Ishikawa (cell line): ENCODE results near the gene SPEF2.

Experiments used
- CEBPB ChIP-seq: IDR thresholded peaks from 2 replicates; pipeline ENCODE4 v1.6.1; 2012
- CREB1 ChIP-seq: IDR thresholded peaks from 2 replicates; pipeline ENCODE4 v1.6.1; 2012; ENCODE audit warnings: low read depth
- EGR1 ChIP-seq: IDR thresholded peaks from 2 replicates; pipeline ENCODE4 v1.6.1; 2012
- EP300 ChIP-seq: IDR thresholded peaks from 2 replicates; pipeline ENCODE4 v1.6.1; 2012; ENCODE audit warnings: borderline replicate concordance
- FOXM1 ChIP-seq: IDR thresholded peaks from 2 replicates; pipeline ENCODE4 v1.6.1; 2012; ENCODE audit warnings: low read depth, borderline replicate concordance
- NFIC ChIP-seq: IDR thresholded peaks from 2 replicates; pipeline ENCODE4 v1.6.1; 2012
- RAD21 ChIP-seq: IDR thresholded peaks from 2 replicates; pipeline ENCODE4 v1.6.1; 2012; ENCODE audit warnings: low read depth
- REST ChIP-seq: IDR thresholded peaks from 2 replicates; pipeline ENCODE4 v1.6.1; 2012; ENCODE audit warnings: low read depth, mild to moderate bottlenecking
- TAF1 ChIP-seq: IDR thresholded peaks from 2 replicates; pipeline ENCODE4 v1.6.1; 2012; ENCODE audit warnings: low read depth, mild to moderate bottlenecking
- TCF12 ChIP-seq: IDR thresholded peaks from 2 replicates; pipeline ENCODE4 v1.6.1; 2012; ENCODE audit warnings: low read depth
- TEAD4 ChIP-seq: IDR thresholded peaks from 2 replicates; pipeline ENCODE4 v1.6.1; 2012
- YY1 ChIP-seq: IDR thresholded peaks from 2 replicates; pipeline ENCODE4 v1.6.1; 2012; ENCODE audit warnings: low read depth
- ZBTB7A ChIP-seq: IDR thresholded peaks from 2 replicates; pipeline ENCODE4 v1.6.1; 2012; ENCODE audit warnings: low read depth
- TF ChIP-seq, protein P1 (sequence below): IDR thresholded peaks from 2 replicates; pipeline ENCODE4 v1.6.1; 2012
- TF ChIP-seq, protein P2 (sequence below): IDR thresholded peaks from 2 replicates; pipeline ENCODE4 v1.6.1; 2012

SPEF2 gene

GRCh38 chr5:35765921-35766320, 148.3 kb downstream of the SPEF2 start:
- TF ChIP-seq ZBTB7A: no peak
- TF ChIP-seq REST: no peak
- TF ChIP-seq, protein P1, sequence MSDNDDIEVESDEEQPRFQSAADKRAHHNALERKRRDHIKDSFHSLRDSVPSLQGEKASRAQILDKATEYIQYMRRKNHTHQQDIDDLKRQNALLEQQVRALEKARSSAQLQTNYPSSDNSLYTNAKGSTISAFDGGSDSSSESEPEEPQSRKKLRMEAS: no peak
- TF ChIP-seq EP300: no peak
- TF ChIP-seq, protein P2, sequence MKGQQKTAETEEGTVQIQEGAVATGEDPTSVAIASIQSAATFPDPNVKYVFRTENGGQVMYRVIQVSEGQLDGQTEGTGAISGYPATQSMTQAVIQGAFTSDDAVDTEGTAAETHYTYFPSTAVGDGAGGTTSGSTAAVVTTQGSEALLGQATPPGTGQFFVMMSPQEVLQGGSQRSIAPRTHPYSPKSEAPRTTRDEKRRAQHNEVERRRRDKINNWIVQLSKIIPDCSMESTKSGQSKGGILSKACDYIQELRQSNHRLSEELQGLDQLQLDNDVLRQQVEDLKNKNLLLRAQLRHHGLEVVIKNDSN: no peak
- no peak for TF ChIP-seq CREB1
- TF ChIP-seq YY1: no peak
- no peak for TF ChIP-seq FOXM1

DNA sequence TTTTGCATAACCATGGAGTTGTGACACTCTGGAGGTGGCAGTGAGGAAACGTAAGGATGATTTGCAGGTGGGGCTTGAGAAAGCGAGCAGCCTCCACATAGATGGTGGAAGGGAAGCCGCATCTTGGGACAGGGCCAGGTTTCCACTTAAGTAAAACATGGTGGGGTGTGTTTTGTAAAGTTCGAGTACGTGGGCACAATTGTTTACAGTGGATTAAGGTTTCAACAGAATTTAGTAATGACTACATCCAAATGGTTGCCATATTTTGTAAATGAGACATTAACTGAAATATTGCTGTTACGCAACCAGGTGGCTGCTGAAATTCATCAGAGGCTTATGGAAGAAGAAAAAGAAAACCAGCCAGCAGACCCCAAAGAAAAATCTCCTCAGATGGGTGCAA, 153.6 kb downstream of the SPEF2 start:
- TF ChIP-seq, protein P1: no peak
- TF ChIP-seq TCF12 (no peak), CEBPB (0 out of 2 replicates have a peak, but pooled peaks have one; percentile 38), FOXM1 (no peak), TEAD4 (no peak)

- TF ChIP-seq TEAD4 (no peak), CEBPB (no peak), NFIC (no peak), TCF12 (no peak), CREB1 (no peak), TAF1 (no peak), YY1 (no peak), ZBTB7A (no peak), EGR1 (no peak), RAD21 (no peak), REST (no peak)
- TF ChIP-seq, protein P2: no peak
- TF ChIP-seq, protein P1: no peak
Measured at GRCh38 chr5:35771839-35772238, 154.2 kb downstream of the SPEF2 start.

GRCh38 chr5:35773967-35774366, 156.3 kb downstream of the SPEF2 start:
- TF ChIP-seq, protein P2: no peak
- TF ChIP-seq FOXM1 (no peak), TEAD4 (no peak), TAF1 (no peak), NFIC (no peak), ZBTB7A (no peak), EGR1 (no peak), EP300 (no peak), RAD21 (no peak), CEBPB (no peak), CREB1 (no peak), TCF12 (no peak), YY1 (no peak)
- TF ChIP-seq, protein P1: no peak

DNA sequence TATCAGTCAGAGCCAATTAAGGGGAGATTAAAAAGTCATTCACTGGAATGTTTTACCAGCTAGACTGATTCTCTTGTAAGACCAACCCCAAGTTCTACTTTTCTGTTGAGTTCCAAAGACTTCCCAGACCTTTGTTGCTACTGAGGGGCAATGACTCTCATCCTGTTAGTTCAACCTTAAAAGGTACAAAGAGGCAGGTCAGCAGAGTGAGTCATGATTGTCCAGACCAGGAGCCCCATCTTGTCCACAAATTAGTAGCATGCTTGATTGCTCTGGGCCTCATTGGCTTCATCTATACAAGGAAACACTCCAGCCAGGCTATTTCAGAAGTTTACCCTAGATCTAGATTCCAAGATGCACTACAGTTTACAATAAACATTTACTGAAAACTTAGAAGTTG, 159.1 kb downstream of the SPEF2 start:
- TF ChIP-seq TEAD4 (no peak), TCF12 (no peak), RAD21 (no peak), CEBPB (no peak), NFIC (no peak), TAF1 (no peak), CREB1 (no peak), REST (no peak), ZBTB7A (no peak), EP300 (no peak), EGR1 (no peak), YY1 (no peak), FOXM1 (no peak)
- TF ChIP-seq, protein P1: no peak
- TF ChIP-seq, protein P2: no peak
